GM13976 (cell line): ENCODE data around the gene CDC14A.

Experiments
- DNase-seq: peaks from one replicate; pipeline ENCODE4 v3.0.0; 2012; ENCODE audit warnings: low spot score
- CTCF ChIP-seq: IDR thresholded peaks from 2 replicates; pipeline ENCODE4 v1.5.1; 2012; ENCODE audit warnings: borderline replicate concordance, mild to moderate bottlenecking; ENCODE audit not compliant: insufficient read depth; ENCODE audit errors: extremely low read depth, missing control alignments, control extremely low read depth
- in situ Hi-C: fragments of 300-500 bp; cut with MboI; formaldehyde crosslinking; loops from one replicate; pipeline ENCODE4 v1.12.0; 2022; ENCODE audit warnings: low sequenced_read_pairs, mixed read lengths, inconsistent platforms; ENCODE audit not compliant: unreplicated experiment

Gene CDC14A

DNA sequence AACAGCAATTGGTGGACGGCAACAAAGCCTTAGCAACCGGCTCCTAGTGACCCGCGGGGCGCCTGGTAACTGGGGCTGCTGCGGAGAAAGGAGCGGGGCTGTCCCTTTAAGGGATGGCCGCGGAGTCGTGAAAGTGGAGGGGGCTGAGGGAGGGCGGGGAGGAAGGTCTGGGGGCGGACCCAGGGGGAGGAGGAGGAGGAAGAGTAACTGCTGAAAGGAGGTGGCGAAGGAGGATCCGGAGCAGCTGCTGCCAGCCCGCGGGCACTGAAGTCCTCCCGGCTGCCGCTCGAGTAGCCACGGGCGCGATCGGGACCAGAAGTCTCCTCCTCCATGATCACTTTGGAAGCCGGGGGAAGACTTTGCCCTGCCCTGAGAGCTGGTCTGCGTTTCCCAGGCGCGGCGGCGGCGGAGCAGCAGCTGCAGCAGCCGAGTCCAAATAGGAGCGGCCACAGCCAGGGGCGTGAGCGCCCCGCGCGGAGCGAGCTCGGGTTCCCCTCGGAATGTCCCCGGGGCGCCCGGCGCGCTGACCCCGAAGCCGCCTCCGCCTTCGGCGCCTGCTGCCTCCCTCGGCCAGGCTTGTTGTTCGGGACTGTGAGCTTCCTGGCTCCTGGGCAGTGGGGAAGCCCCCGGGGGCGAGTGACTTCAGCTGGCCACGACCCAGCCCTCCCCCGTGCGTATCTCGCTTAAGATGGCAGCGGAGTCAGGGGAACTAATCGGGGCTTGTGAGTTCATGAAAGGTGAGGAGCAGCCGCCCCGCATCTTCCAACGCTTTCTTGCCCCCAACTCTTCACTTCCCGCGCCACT is at the start of gene CDC14A:
CDC14A (plus strand) TSS at position 240 of the 804 bp plus-strand sequence; CDS start at position 689, 449 bp downstream.
- in situ Hi-C loops = no loop called here

DNA sequence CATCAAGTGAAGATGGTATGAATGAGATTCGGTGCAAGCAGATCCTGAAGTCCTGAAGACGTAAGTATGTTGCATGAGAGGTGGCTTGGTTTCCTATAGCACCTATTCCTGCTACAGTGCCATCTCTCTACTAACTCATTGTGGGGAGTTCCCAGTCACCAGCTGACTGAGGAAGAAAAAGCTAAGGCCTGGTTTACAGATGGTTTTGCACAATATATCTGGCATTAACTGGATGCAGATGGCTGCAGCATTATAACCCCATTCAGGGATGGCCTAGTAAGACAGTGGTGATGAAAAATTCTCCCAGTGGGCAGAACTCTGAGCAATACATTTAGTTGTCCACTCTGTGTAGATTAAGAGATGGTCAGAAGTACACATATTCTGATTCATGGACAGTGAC is 49.6 kb upstream of the CDC14A start:
- no peak for DNase-seq
- TF ChIP-seq CTCF = no peak
- in situ Hi-C loops = no loop called here

More for the DNA sequence above, at the start of gene CDC14A:
- no peak for TF ChIP-seq CTCF
- peak; percentile 94 for DNase-seq

- in situ Hi-C loops = no loop called here
- TF ChIP-seq CTCF = no peak
- no peak for DNase-seq
Measured at GRCh38 chr1:100304227-100304626, 48.1 kb upstream of the CDC14A start.

GRCh38 chr1:100304921-100305320 is 47.4 kb upstream of the CDC14A start:
- in situ Hi-C loops = no loop called here
- no peak for TF ChIP-seq CTCF
- no peak for DNase-seq

- no peak for DNase-seq
- in situ Hi-C loops = no loop called here
- TF ChIP-seq CTCF = no peak
Measured at GRCh38 chr1:100305954-100306353, 46.4 kb upstream of the CDC14A start.

- TF ChIP-seq CTCF = no peak
- in situ Hi-C loops = no loop called here
- DNase-seq = no peak
Measured at GRCh38 chr1:100306735-100307313, 45.5 kb upstream of the CDC14A start.
